HG03457 (cell line): ENCODE measurements around the gene DCP2.

Experiments
- ATAC-seq: cut with Tn5 transposase; IDR thresholded peaks from one replicate; pipeline ENCODE4 v1.9.1; 2021; ENCODE audit warnings: moderate number of reproducible peaks; ENCODE audit not compliant: unreplicated experiment

The DCP2 gene

GRCh38 chr5:113017881-113018635, 41.5 kb downstream of the DCP2 start:
- ATAC-seq = no peak

- no peak for ATAC-seq
Observed at GRCh38 chr5:113020461-113021273, 44.1 kb downstream of the DCP2 start.

GRCh38 chr5:113022661-113023060, 46.1 kb downstream of the DCP2 start:
- peak; percentile 57 for ATAC-seq

GRCh38 chr5:113024076-113024697, 47.6 kb downstream of the DCP2 start:
- ATAC-seq = no peak

- no peak for ATAC-seq
Observed at GRCh38 chr5:113025596-113025995, 49.0 kb downstream of the DCP2 start.

- ATAC-seq = no peak
Observed at GRCh38 chr5:113026211-113026610, 49.6 kb downstream of the DCP2 start.

GRCh38 chr5:113027015-113027414, 50.4 kb downstream of the DCP2 start:
- ATAC-seq = no peak

GRCh38 chr5:113027431-113027830, 50.8 kb downstream of the DCP2 start:
- no peak for ATAC-seq

GRCh38 chr5:113029614-113030013, 53.0 kb downstream of the DCP2 start:
- no peak for ATAC-seq

- ATAC-seq = no peak
Observed at GRCh38 chr5:113031104-113031503, 54.5 kb downstream of the DCP2 start.

GRCh38 chr5:113031557-113031956, 55.0 kb downstream of the DCP2 start:
- ATAC-seq = no peak

GRCh38 chr5:113034182-113034773, 57.7 kb downstream of the DCP2 start:
- no peak for ATAC-seq

GRCh38 chr5:113035096-113035495, 58.5 kb downstream of the DCP2 start:
- ATAC-seq = no peak

- no peak for ATAC-seq
Observed at GRCh38 chr5:113036321-113036720, 59.7 kb downstream of the DCP2 start.

- no peak for ATAC-seq
Observed at GRCh38 chr5:113036826-113037225, 60.2 kb downstream of the DCP2 start.

GRCh38 chr5:113038136-113038535, 61.5 kb downstream of the DCP2 start:
- ATAC-seq = no peak

- ATAC-seq = no peak
Observed at GRCh38 chr5:113038714-113039113, 62.1 kb downstream of the DCP2 start.

- no peak for ATAC-seq
Observed at GRCh38 chr5:113039229-113039933, 62.8 kb downstream of the DCP2 start.

GRCh38 chr5:113039934-113040285, 63.3 kb downstream of the DCP2 start:
- no peak for ATAC-seq

- ATAC-seq = no peak
Observed at GRCh38 chr5:113040672-113041260, 64.2 kb downstream of the DCP2 start.
